ENCODE measurements around the gene AMPH. TPM values are rescaled to one million over a fixed set of nuclear protein-coding genes. Genes with fewer than 3 reads are reported as not detected.
A peak's percentile ranks its signal among the peaks of the same experiment; 100 is the strongest.

Gene AMPH
- total and polyA plus RNA-seq, 9 of the 15 experiments (the other 6 are each of a cell fraction or from before 2014, with no cell fraction given): 0.03 to 0.35 TPM; not detected in 7

DNA sequence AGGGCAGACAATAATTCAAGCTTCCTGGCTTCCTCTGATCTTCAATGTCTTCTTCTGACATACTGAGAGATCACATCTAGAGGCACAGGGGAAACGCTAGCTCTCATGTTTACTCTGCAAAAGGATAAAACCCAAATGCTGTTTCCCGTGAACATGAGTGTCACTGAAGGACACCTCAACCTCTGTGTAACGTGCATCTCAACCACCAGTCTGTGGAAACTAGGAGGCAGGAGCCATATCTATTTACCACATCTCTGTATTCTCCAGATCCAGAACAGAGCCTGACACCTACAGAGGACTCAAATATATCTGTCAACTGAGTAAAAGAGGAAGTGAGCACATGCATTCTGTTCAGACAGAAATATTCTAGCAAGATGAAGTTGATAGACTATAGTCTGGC is 217.4 kb downstream of the AMPH start (continued):
- TF ChIP-seq, protein P1, sequence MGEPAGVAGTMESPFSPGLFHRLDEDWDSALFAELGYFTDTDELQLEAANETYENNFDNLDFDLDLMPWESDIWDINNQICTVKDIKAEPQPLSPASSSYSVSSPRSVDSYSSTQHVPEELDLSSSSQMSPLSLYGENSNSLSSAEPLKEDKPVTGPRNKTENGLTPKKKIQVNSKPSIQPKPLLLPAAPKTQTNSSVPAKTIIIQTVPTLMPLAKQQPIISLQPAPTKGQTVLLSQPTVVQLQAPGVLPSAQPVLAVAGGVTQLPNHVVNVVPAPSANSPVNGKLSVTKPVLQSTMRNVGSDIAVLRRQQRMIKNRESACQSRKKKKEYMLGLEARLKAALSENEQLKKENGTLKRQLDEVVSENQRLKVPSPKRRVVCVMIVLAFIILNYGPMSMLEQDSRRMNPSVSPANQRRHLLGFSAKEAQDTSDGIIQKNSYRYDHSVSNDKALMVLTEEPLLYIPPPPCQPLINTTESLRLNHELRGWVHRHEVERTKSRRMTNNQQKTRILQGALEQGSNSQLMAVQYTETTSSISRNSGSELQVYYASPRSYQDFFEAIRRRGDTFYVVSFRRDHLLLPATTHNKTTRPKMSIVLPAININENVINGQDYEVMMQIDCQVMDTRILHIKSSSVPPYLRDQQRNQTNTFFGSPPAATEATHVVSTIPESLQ (CRISPR knock-in tag; IDR thresholded peaks at IDR 0.05): no peak
- TF ChIP-seq RBM34 (IDR thresholded peaks at IDR 0.05; ENCODE audit: borderline replicate concordance, insufficient read depth, low read length): no peak
- peak; percentile 12; the same call in 1 of the 2 replicates for TF ChIP-seq JUND (IDR thresholded peaks at IDR 0.05; ENCODE audit: borderline replicate concordance, low read depth, low read length)
- TF ChIP-seq JUND (tag; IDR thresholded peaks at IDR 0.05; ENCODE audit: borderline replicate concordance, low read depth, low read length): peak; percentile 50; the same call in 1 of the 3 replicates
- TF ChIP-seq JUN (IDR thresholded peaks at IDR 0.05; ENCODE audit: borderline replicate concordance, low read depth, low read length): no peak
- no peak for TF ChIP-seq JUN (CRISPR knock-in tag; IDR thresholded peaks at IDR 0.05; ENCODE audit: borderline replicate concordance)
- TF ChIP-seq L3MBTL2 (IDR thresholded peaks at IDR 0.05): peak; percentile 47; the same call in 1 of the 2 replicates
- no peak for TF ChIP-seq TCF7 (IDR thresholded peaks at IDR 0.05; ENCODE audit: borderline replicate concordance)
- TF ChIP-seq MCM3 (IDR thresholded peaks at IDR 0.05): no peak
- TF ChIP-seq, protein P2, sequence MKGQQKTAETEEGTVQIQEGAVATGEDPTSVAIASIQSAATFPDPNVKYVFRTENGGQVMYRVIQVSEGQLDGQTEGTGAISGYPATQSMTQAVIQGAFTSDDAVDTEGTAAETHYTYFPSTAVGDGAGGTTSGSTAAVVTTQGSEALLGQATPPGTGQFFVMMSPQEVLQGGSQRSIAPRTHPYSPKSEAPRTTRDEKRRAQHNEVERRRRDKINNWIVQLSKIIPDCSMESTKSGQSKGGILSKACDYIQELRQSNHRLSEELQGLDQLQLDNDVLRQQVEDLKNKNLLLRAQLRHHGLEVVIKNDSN (CRISPR knock-in tag; IDR thresholded peaks at IDR 0.05): no peak
- peak; percentile 94 for TF ChIP-seq MEIS2 (IDR thresholded peaks at IDR 0.05; ENCODE audit: partially characterized antibody)
- no peak for TF ChIP-seq POLR2H (tag; IDR thresholded peaks at IDR 0.05; ENCODE audit: low read depth)
- TF ChIP-seq RBBP5 (IDR thresholded peaks at IDR 0.05; ENCODE audit: borderline replicate concordance, insufficient read depth, low read length, poor library complexity, severe bottlenecking): no peak
- peak; percentile 57; the same call in 1 of the 2 replicates for TF ChIP-seq RNF2 (IDR thresholded peaks at IDR 0.05)
- no peak for TF ChIP-seq NCOA4 (IDR thresholded peaks at IDR 0.05; ENCODE audit: partially characterized antibody)
- TF ChIP-seq TAF7 (tag; IDR thresholded peaks at IDR 0.05): no peak
- no peak for TF ChIP-seq NR0B1 (IDR thresholded peaks at IDR 0.05; ENCODE audit: partially characterized antibody)
- no peak for TF ChIP-seq FOXM1 (IDR thresholded peaks at IDR 0.05; ENCODE audit: low read depth)
- no peak for TF ChIP-seq FOXM1 (CRISPR knock-in tag; IDR thresholded peaks at IDR 0.05; ENCODE audit: low read depth)
- no peak for TF ChIP-seq PHB2 (IDR thresholded peaks at IDR 0.05; ENCODE audit: low read depth)
- TF ChIP-seq ZNF384 (IDR thresholded peaks at IDR 0.05; ENCODE audit: low read depth, low read length): no peak
- TF ChIP-seq BRD4 (IDR thresholded peaks at IDR 0.05): no peak
- TF ChIP-seq TAF1 (IDR thresholded peaks at IDR 0.05; ENCODE audit: control insufficient read depth, extremely low read depth, insufficient read depth, low read length, severe bottlenecking): no peak
- no peak for TF ChIP-seq ZC3H8 (IDR thresholded peaks at IDR 0.05)
- TF ChIP-seq BMI1 (IDR thresholded peaks at IDR 0.05; ENCODE audit: low read length): no peak
- TF ChIP-seq SREBF2 (CRISPR knock-in tag; IDR thresholded peaks at IDR 0.05): no peak
- TF ChIP-seq RAD21 (CRISPR knock-in tag; conservative IDR thresholded peaks at IDR 0.05 in 1 of 2, IDR thresholded peaks at IDR 0.05 in 1 of 2): no peak
- no peak for TF ChIP-seq POLR2AphosphoS5 (IDR thresholded peaks at IDR 0.05; ENCODE audit: control insufficient read depth, insufficient read depth, low read depth, low read length)
- no peak for TF ChIP-seq GATAD2B (IDR thresholded peaks at IDR 0.05; ENCODE audit: borderline replicate concordance)

Data from K562 (cell line).